UCSD-AML1 (cell line): ENCODE results near the gene SLC9A3.

Experiments
- DNase-seq: peaks from one replicate; lab custom pipeline; 2025; ENCODE audit not compliant: unreplicated experiment; lab: John Stamatoyannopoulos, UW

SLC9A3 gene

GRCh38 chr5:539469-540070 is 15.3 kb upstream of the SLC9A3 start:
- DNase-seq, result no peak

GRCh38 chr5:538801-539468 is 14.7 kb upstream of the SLC9A3 start:
- DNase-seq, result no peak

- DNase-seq, result no peak
Observed at GRCh38 chr5:538271-538771, 14.1 kb upstream of the SLC9A3 start.

- DNase-seq, result no peak
Observed at GRCh38 chr5:537621-538071, 13.4 kb upstream of the SLC9A3 start.

- no peak for DNase-seq
Observed at GRCh38 chr5:537098-537497, 12.8 kb upstream of the SLC9A3 start.

GRCh38 chr5:535846-536698 is 11.8 kb upstream of the SLC9A3 start:
- no peak for DNase-seq

- no peak for DNase-seq
Observed at GRCh38 chr5:534743-535671, 10.8 kb upstream of the SLC9A3 start.

GRCh38 chr5:533955-534742 is 9.9 kb upstream of the SLC9A3 start:
- DNase-seq, result no peak

- no peak for DNase-seq
Observed at GRCh38 chr5:533243-533954, 9.2 kb upstream of the SLC9A3 start.

GRCh38 chr5:532521-533242 is 8.4 kb upstream of the SLC9A3 start:
- DNase-seq, result no peak

- no peak for DNase-seq
Observed at GRCh38 chr5:531749-532315, 7.6 kb upstream of the SLC9A3 start.

GRCh38 chr5:531101-531748 is 7.0 kb upstream of the SLC9A3 start:
- no peak for DNase-seq

- no peak for DNase-seq
Observed at GRCh38 chr5:530001-530955, 6.0 kb upstream of the SLC9A3 start.

- DNase-seq, result no peak
Observed at GRCh38 chr5:528629-529511, 4.6 kb upstream of the SLC9A3 start.
